Fibroblast of skin of left biceps (primary cell): Measurements from ENCODE around the gene OR10H5.
"Not testable (repeated sequence)": the region's sequence is repeated elsewhere in the genome, so short reads cannot be mapped to it uniquely, and the experiment has no call there.

Experiments used
- DNase-seq, 2 experiments: peaks; one replicate each; pipeline ENCODE4 v3.0.0-alpha.2; 2013; ENCODE audit warnings: low read depth in 2 of 2

The OR10H5 gene

DNA sequence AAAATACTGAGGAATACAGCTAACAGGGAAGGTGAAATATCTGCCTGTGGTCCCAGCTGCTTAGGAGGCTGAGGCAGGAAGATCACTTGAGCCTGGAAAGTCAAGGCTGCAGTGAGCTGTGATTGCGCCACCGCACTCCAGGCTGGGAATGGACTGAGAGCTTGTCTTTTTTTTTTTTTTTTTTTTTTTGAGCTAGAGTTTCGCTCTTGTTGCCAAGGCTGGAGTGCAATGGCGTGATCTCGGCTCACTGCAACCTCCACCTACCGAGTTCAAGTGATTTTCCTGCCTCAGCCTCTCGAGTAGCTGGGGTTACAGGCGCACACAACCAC is 56.4 kb downstream of the OR10H5 start:
- not testable (repeated sequence) for DNase-seq

DNA sequence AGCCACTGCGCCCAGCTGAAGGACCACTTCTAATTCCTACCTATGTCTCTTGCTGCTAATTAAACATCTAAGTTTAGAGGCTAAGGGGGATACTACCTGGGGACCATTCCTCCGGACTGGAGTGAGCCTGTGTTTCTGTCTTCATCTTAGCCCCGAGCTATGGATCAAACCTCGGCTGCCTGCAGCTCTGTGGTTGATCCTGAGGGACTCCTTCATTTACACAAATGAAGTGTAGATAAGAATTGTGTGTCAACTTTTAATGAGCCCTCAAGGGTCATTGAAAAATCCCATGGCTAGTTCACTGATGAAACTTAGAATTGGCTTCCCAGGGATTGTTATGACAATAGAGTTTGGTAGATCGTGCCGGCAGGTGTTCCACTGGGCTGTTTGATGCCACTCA is 59.5 kb downstream of the OR10H5 start:
- no peak for DNase-seq

DNA sequence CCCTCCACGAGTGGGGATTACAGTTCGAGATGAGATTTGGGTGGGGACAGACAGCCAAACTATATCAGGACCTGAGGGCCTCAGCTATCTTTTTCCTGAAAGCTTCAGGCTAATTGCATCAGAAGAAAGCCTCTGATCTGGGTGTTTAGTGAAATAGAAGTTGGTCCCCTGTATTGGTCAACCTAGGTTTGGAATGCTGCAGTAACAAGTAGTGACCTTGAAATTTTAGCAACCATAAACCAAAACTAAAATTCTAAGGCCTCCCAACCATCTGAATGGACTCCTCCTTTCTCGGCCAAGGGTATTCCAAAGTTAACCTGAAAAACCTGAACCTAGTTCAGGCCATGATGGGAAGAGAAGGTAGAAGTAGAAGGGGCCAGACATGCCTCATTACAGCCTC is 62.9 kb downstream of the OR10H5 start:
- no peak for DNase-seq
